OCI-LY7 (cell line): ENCODE results near the gene OR8D4.

ENCODE experiments used
- CTCF ChIP-seq: fragments of 200-600 bp; sonication (generic); conservative IDR thresholded peaks from 2 replicates; pipeline ENCODE4 v1.5.1; 2014; ENCODE audit warnings: mild to moderate bottlenecking, antibody characterized with exemption, low read length, moderate library complexity, mixed read lengths
- EZH2phosphoT487 ChIP-seq: fragments of 200-600 bp; sonication (generic); IDR thresholded peaks from 2 replicates; pipeline ENCODE4 v1.6.1; 2018; ENCODE audit warnings: low read depth, borderline replicate concordance, mild to moderate bottlenecking, mixed run types, antibody characterized with exemption, low read length, moderate library complexity, mixed read lengths

- TF ChIP-seq CTCF (no peak), EZH2phosphoT487 (no peak)
These were observed 54.8 kb downstream of the OR8D4 start for GRCh38 chr11:123956752-123957151.
